HG02642 (cell line): Measurements from ENCODE around the gene OR3A2.
"Not testable (repeated sequence)": the region's sequence is repeated elsewhere in the genome, so short reads cannot be mapped to it uniquely, and the experiment has no call there.

ENCODE experiments used
- ATAC-seq: cut with Tn5 transposase; IDR thresholded peaks from one replicate; pipeline ENCODE4 v1.9.1; 2021; ENCODE audit warnings: mild to moderate bottlenecking; ENCODE audit not compliant: unreplicated experiment, poor library complexity

The OR3A2 gene

DNA sequence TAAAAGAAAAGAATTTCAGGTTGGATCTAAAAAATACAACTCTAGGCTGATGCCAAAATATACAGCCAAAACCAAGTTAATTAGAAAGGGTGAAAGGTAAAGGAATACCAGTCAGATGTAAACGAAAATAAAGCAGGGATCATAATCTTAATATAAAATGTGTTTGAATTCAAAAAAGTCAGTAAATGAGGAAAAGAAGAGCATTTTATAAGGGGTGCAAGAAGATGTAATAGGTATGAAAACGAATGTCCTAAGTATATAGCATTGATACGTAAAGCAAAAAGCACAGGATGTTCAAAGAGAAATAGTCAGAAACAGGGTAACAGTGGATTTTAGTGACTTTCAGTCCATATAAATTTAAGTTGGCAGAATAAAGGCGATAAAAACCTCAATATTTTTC, 90.5 kb downstream of the OR3A2 start:
- ATAC-seq: no peak

DNA sequence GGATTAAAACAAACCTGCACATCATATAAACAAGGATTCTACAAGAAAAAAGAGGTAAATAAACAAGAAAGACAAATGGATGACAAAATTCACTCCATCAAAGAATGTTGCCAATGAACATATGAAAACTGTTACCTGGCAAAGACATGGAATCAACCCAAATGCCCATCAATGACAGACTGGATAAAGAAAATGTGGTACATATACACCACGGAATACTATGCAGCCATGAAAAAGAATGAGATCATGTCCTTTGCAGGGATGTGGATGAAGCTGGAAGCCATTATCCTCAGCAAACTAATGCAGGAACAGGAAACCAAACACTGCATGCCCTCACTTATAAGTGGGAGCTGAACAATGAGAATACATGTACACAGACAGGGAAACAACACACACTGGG, 92.6 kb downstream of the OR3A2 start:
- not testable (repeated sequence) for ATAC-seq

DNA sequence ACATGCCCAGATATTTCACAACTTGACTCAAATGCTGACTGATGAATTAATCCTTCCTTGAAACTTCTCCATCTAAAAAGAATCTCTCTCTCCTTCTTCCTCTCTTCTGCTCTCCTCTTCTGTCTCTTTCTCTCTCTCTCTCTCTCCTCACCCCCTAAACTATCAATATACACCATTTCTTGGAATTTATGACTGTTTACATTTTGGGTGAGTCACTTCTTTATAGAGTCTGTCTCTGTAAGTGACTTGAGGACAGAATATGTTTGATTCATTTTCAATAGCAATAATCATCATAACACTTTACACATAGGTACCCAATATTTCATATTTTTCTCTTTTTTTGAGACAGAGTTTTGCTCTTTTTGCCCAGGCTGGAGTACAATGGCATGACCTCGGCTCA, 103.2 kb downstream of the OR3A2 start:
- no peak for ATAC-seq

DNA sequence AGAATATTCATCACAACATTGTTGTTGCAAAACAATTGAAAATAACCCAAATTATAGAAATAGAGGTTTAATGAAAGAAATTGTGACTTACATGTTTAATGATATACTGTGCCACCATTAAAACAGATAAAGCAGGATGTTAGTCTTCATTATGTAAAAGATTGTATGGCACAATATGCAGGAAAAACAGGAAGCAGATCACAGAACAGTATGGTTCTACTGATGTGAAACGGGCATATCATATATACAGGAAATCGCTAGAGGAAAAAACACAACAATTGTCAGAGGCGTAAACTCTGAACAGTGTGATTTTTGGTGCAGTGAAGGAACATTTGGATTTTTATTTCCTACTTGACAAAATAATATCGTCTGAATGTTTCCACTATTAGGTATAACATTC, 110.0 kb downstream of the OR3A2 start:
- ATAC-seq: no peak

- ATAC-seq: no peak
Observed at GRCh38 chr17:3271072-3271848, 114.8 kb downstream of the OR3A2 start.

- ATAC-seq: no peak
Observed at GRCh38 chr17:3260600-3260999, 125.5 kb downstream of the OR3A2 start.

GRCh38 chr17:3260163-3260562, 125.9 kb downstream of the OR3A2 start:
- no peak for ATAC-seq

GRCh38 chr17:3256575-3256974, 129.5 kb downstream of the OR3A2 start:
- ATAC-seq: no peak

DNA sequence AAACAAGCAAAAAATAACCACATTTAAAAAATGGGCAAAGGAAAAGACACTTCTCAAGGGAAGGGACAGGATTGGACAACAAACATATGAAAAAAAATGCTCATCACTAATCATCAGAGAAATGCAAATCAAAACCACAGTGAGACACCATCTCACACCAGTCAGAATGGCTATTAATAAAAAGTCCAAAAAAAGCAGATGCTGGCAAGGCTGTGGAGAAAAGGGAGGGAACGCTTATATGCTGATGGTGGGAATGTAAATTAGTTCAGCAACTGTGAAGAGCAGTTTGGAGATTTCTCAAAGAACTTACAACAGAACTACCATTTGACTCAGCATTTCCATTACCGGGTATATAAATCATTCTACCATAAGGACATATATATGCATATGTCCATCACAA, 137.1 kb downstream of the OR3A2 start:
- ATAC-seq: not testable (repeated sequence)

DNA sequence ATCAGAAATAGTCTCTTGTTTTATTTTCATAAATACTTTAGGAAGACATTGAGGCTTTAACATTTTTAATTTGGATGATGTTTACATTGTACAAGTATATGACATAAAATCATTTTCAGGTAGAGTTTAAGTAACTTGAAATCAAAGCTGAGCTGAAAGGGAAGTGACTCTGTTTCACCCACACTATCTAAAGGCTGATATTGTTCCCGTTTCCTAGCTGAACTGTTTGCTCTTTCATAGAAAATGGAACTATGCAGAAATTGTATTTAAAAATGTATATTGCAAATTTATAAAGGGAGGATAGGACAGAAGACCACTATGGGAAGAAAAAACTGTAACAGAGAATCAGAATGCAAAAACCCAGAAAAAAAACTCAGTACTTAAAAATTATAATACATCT, 141.3 kb downstream of the OR3A2 start:
- not testable (repeated sequence) for ATAC-seq

- not testable (repeated sequence) for ATAC-seq
Observed at GRCh38 chr17:3241044-3241443, 145.1 kb downstream of the OR3A2 start.

DNA sequence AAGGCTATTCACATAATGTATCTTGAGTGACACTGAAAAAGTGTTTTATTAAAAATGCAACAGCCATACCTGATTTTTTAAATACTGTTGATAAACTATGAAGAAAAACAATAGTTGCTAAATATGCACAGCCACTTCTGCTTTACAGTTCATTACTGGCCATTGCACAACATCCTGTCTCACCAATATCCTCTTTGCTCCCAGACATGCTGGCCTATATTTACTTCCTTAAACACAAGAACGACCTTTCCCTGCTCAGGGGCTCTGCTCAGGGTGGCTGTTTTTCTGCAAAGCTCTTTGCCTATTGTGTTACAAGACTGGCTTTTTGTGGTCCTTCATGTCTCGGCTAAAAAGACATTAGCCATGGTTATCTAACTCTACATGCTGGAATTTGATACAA, 147.4 kb downstream of the OR3A2 start:
- not testable (repeated sequence) for ATAC-seq

DNA sequence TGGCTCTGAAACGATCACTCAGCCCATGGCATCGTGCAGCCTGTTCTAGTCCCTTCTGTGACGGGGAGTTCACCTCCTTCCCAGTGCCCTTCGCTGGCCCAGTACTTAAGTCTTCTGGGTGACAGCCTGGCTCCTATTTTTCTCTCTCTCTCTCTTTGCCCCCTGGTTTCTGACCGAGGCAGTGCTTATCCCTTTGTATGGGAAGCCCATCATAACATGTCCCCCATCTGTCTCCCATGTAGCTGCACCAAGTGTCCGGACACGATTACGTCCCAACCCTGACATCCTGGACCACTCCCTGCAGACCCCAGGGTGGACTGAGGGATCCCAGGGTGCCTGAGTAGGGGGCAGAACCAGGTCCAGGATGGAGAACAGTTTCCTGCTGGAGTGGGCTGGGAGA, 153.8 kb downstream of the OR3A2 start:
- not testable (repeated sequence) for ATAC-seq
